Spleen (tissue), 11 donors: ENCODE measurements around the gene GRPEL1. TPM values are rescaled to one million over a fixed set of nuclear protein-coding genes. Genes with fewer than 3 reads are reported as not detected.

ENCODE experiments used
- DNase-seq: peaks from one replicate; pipeline ENCODE4 v3.0.0-alpha.2; 2020
- H3K27ac ChIP-seq, 8 donors: fragments of 200-600 bp; sonication (generic) in 7 of 8; 1 replicate in 4 of 8; 2 replicates in 4 of 8; pipeline versions ENCODE4 v1.5.0 to v1.8.0; 2016 to 2021; ENCODE audit warnings: inconsistent platforms in 4 of 8, mild to moderate bottlenecking in 4 of 8, moderate library complexity in 1 of 8
- H3K27me3 ChIP-seq, 7 donors: fragments of 200-600 bp; sonication (generic) in 6 of 7; replicated peaks in 1 of 7; 1 replicate in 4 of 7; 2 replicates in 3 of 7; pipeline versions ENCODE4 v1.5.0 to v1.8.0; 2016 to 2021; ENCODE audit warnings: inconsistent platforms in 3 of 7, mild to moderate bottlenecking in 1 of 7
- H3K36me3 ChIP-seq, 6 donors: fragments of 200-600 bp; sonication (generic) in 5 of 6; 1 replicate in 4 of 6; 2 replicates in 2 of 6; pipeline versions ENCODE4 v1.5.0 to v1.8.0; 2016 to 2021; ENCODE audit warnings: inconsistent platforms in 2 of 6
- H3K4me1 ChIP-seq, 6 donors: fragments of 200-600 bp; sonication (generic) in 5 of 6; 1 replicate in 3 of 6; 2 replicates in 3 of 6; pipeline versions ENCODE4 v1.5.0 to v1.8.0; 2016 to 2021; ENCODE audit warnings: inconsistent platforms in 3 of 6
- H3K4me3 ChIP-seq, 8 donors: fragments of 200-600 bp; sonication (generic) in 7 of 8; 1 replicate in 4 of 8; 2 replicates in 4 of 8; pipeline versions ENCODE4 v1.5.0 to v1.8.0; 2016 to 2021; ENCODE audit warnings: inconsistent platforms in 4 of 8, mild to moderate bottlenecking in 4 of 8, moderate library complexity in 2 of 8
- H3K9me3 ChIP-seq, 8 donors: fragments of 200-600 bp; sonication (generic) in 7 of 8; 1 replicate in 4 of 8; 2 replicates in 4 of 8; pipeline versions ENCODE4 v1.5.0 to v1.8.0; 2016 to 2021; ENCODE audit warnings: inconsistent platforms in 4 of 8
- CTCF ChIP-seq, 11 experiments: fragments of 200-600 bp in 7 of 11; fragments of 450-650 bp in 4 of 11; sonication (generic) in 4 of 11; IDR thresholded peaks in 8 of 11; conservative IDR thresholded peaks in 3 of 11; 1 replicate in 7 of 11; 2 replicates in 4 of 11; pipeline versions ENCODE4 v1.4.0 to v1.8.0; 2016 to 2021; ENCODE audit warnings: antibody characterized with exemption in 11 of 11, inconsistent platforms in 4 of 11, mild to moderate bottlenecking in 1 of 11
- POLR2A ChIP-seq, 3 donors: fragments of 450-650 bp; IDR thresholded peaks; one replicate each; pipeline ENCODE4 v1.5.1; 2017; ENCODE audit warnings: antibody characterized with exemption in 3 of 3, mild to moderate bottlenecking in 1 of 3
- POLR2AphosphoS5 ChIP-seq, 3 donors: sonication (generic); formaldehyde crosslinking; IDR thresholded peaks; one replicate each; pipeline ENCODE4 v1.5.1; 2017; ENCODE audit warnings: antibody characterized with exemption in 3 of 3
- WGBS, 5 donors: extraction: QIAGEN DNeasy Blood & Tissue Kit in 3 of 5; methylation state at CpG; one replicate each; pipeline versions ENCODE4 v1.1.5 to v1.1.7; 2013 to 2018; 5-methylcytosine and 5-hydroxymethylcytosine counted together
- intact Hi-C: fragments of 100-400 bp; cut with DNase I; formaldehyde crosslinking; loops from one replicate; pipeline ENCODE4 v1.15.0; 2023; ENCODE audit warnings: low total_unique reads
- polyA plus RNA-seq, 3 donors: library from polyadenylated mRNA; stranded (reverse); fragments of 200-250 nt; gene quantifications; one replicate each; pipeline ENCODE4 v1.2.1, GENCODE V29; 2013
- total RNA-seq, 7 donors: library from RNA; depleted of rRNA in 3 of 7; stranded (reverse); fragments of >200 nt in 3 of 7; fragmentation: NEBNext Ultra II Directional in 4 of 7; extraction: Animal tissue kit (Norgen Biotek cat#: 25700) in 4 of 7; gene quantifications; one replicate each; pipeline versions ENCODE4 v1.1.0 to v1.2.1, GENCODE V29; 2016 to 2021
- donor health status: healthy with polysubstance abuse.
- donor health status: DM: no; HTN: no; CAD: no; lungs with moderate emphysema.
- donor health status: DM: no; HTN: no; CAD: no.
- donor health status: Bipolar disorder and iron deficiency.
- donor health status: healthy.
- donor health status: DM: no; HTN: no; CAD: no.
- donor health status: DM: yes; HTN: yes; CAD: no.

GRPEL1 gene
- total and polyA plus RNA-seq, 10 donors: 17.6 to 42.7 (median 31.0) TPM

GRCh38 chr4:7073526-7074390 lies 5.9 kb upstream of the GRPEL1 start:
- 72 to 87% (median 75%) methylated on average over 14 to 18 of the region's 18 CpGs for WGBS, 5 donors
- peaks cover 0 to 9% (median 0%) of the 10 kb centered on the region in 7 donors for H3K27me3 ChIP-seq
- H3K4me1 ChIP-seq: peaks cover 3 to 22% (median 15%) of the 10 kb centered on the region in 6 donors
- DNase-seq: no peak
- H3K36me3 ChIP-seq: no peaks in the 10 kb centered on the region
- no peak for TF ChIP-seq POLR2AphosphoS5 (IDR thresholded peaks at IDR 0.05)
- no peak for TF ChIP-seq POLR2A (IDR thresholded peaks at IDR 0.05)
- no peak for TF ChIP-seq CTCF (IDR thresholded peaks at IDR 0.05 in 8 of 11, conservative IDR thresholded peaks at IDR 0.05 in 3 of 11)
- no peak overlapping the region for H3K4me3 ChIP-seq
- H3K27ac ChIP-seq: no peak overlapping the region
- no peaks in the 10 kb centered on the region for H3K9me3 ChIP-seq
- intact Hi-C loops: loop anchor here (5.0 to 10.0 kb wide), 2 partner anchors 199 to 351 kb away; no protein-coding TSS in a partner anchor

- Histone ChIP-seq H3K27me3 (peaks cover 0 to 9% (median 0%) of the 10 kb centered on the region in 7 donors), H3K4me3 (no peak overlapping the region), H3K9me3 (no peaks in the 10 kb centered on the region), H3K4me1 (peaks cover 3 to 27% (median 19%) of the 10 kb centered on the region in 6 donors), H3K36me3 (no peaks in the 10 kb centered on the region), H3K27ac (no peak overlapping the region)
- WGBS, 5 donors: 84 to 89% (median 88%) methylated on average over 13 to 14 of the region's 14 CpGs
- intact Hi-C loops: loop anchor here (5.0 to 10.0 kb wide), 2 partner anchors 198 to 351 kb away; no protein-coding TSS in a partner anchor
- no peak for DNase-seq
- TF ChIP-seq POLR2A (IDR thresholded peaks at IDR 0.05): no peak
Measured at GRCh38 chr4:7073059-7073458, 5.2 kb upstream of the GRPEL1 start.

- WGBS, 5 donors: 38 to 46% (median 40%) methylated on average over 21 to 23 of the region's 23 CpGs
- Histone ChIP-seq H3K36me3 (peaks cover 0 to 3% (median 0%) of the 10 kb centered on the region in 6 donors), H3K4me3 (no peak overlapping the region), H3K27me3 (peaks cover 0 to 9% (median 0%) of the 10 kb centered on the region in 7 donors), H3K9me3 (no peaks in the 10 kb centered on the region), H3K4me1 (peaks cover 16 to 44% (median 35%) of the 10 kb centered on the region in 6 donors), H3K27ac (no peak overlapping the region)
- TF ChIP-seq POLR2A (IDR thresholded peaks at IDR 0.05) (no peak), CTCF (IDR thresholded peaks at IDR 0.05 in 8 of 11, conservative IDR thresholded peaks at IDR 0.05 in 3 of 11) (peak; percentile 98 to 99 (median 99)), POLR2AphosphoS5 (IDR thresholded peaks at IDR 0.05) (peak in 2 of 3 donors; percentile 57 to 72)
- DNase-seq: peak; percentile 95
- intact Hi-C loops: loop anchor here (5.0 to 10.0 kb wide), 2 partner anchors 196 to 349 kb away; no protein-coding TSS in a partner anchor
Measured at GRCh38 chr4:7070729-7071511, 3.1 kb upstream of the GRPEL1 start.

- H3K36me3 ChIP-seq: peaks cover 0 to 19% (median 10%) of the 10 kb centered on the region in 6 donors
- H3K27me3 ChIP-seq: peaks cover 0 to 9% (median 0%) of the 10 kb centered on the region in 7 donors
- peak overlapping the region; percentile 90 to 99 (median 94) for H3K27ac ChIP-seq
- TF ChIP-seq POLR2AphosphoS5 (IDR thresholded peaks at IDR 0.05) (no peak), POLR2A (IDR thresholded peaks at IDR 0.05) (no peak), CTCF (IDR thresholded peaks at IDR 0.05 in 8 of 11, conservative IDR thresholded peaks at IDR 0.05 in 3 of 11) (no peak)
- 10 to 18% (median 13%) methylated on average over 12 to 20 of the region's 20 CpGs for WGBS, 5 donors
- intact Hi-C loops: no loop called here
- no peaks in the 10 kb centered on the region for H3K9me3 ChIP-seq
- H3K4me3 ChIP-seq: peak overlapping the region in 7 of 8 donors; percentile 75 to 99 (median 97)
- H3K4me1 ChIP-seq: peaks cover 24 to 64% (median 52%) of the 10 kb centered on the region in 6 donors
- DNase-seq: peak; percentile 87
Measured at GRCh38 chr4:7068883-7069282, 1.0 kb upstream of the GRPEL1 start.
